GM23338 (cell line): ENCODE data around the gene FHIT. TPM values are rescaled to one million over a fixed set of nuclear protein-coding genes. Genes with fewer than 3 reads are reported as not detected.

Experiments
- ATAC-seq: fragments of 200-7000 bp; cut with Tn5 transposase; 3 replicates; pipeline ENCODE4 v1.9.1; 2020
- DNase-seq: peaks from one replicate; pipeline ENCODE4 v3.0.0-alpha.2; 2015; ENCODE audit warnings: low spot score
- H2AFZ ChIP-seq: fragments of 200-600 bp; sonication (generic); 2 replicates; pipeline ENCODE4 v1.8.0; 2016; ENCODE audit warnings: antibody characterized with exemption, mild to moderate bottlenecking, moderate library complexity
- H3F3A ChIP-seq: fragments of 200-600 bp; sonication (generic); replicated peaks from 2 replicates; pipeline ENCODE4 v1.8.0; 2017; ENCODE audit warnings: antibody characterized with exemption, mixed run types, low read depth
- H3K27ac ChIP-seq: fragments of 200-600 bp; sonication (generic); 2 replicates; pipeline ENCODE4 v1.6.1; 2016; ENCODE audit warnings: low read depth
- H3K27me3 ChIP-seq: fragments of 200-600 bp; sonication (generic); 2 replicates; pipeline ENCODE4 v1.8.0; 2016; ENCODE audit warnings: mild to moderate bottlenecking, mixed run types, moderate library complexity; ENCODE audit not compliant: insufficient read depth
- H3K36me3 ChIP-seq: fragments of 200-600 bp; sonication (generic); 2 replicates; pipeline ENCODE4 v1.8.0; 2016; ENCODE audit warnings: mild to moderate bottlenecking; ENCODE audit not compliant: insufficient read depth
- H3K4me1 ChIP-seq: fragments of 200-600 bp; sonication (generic); 2 replicates; pipeline ENCODE4 v1.8.0; 2016; ENCODE audit warnings: mild to moderate bottlenecking, moderate library complexity; ENCODE audit not compliant: insufficient read depth
- H3K4me2 ChIP-seq: fragments of 200-600 bp; sonication (generic); 2 replicates; pipeline ENCODE4 v1.7.1; 2017; ENCODE audit warnings: mixed run types
- H3K4me3 ChIP-seq: fragments of 200-600 bp; sonication (generic); 2 replicates; pipeline ENCODE4 v1.6.1; 2016; ENCODE audit warnings: mixed run types
- H3K79me2 ChIP-seq: fragments of 200-600 bp; sonication (generic); replicated peaks from 2 replicates; pipeline ENCODE4 v1.8.0; 2017; ENCODE audit warnings: mild to moderate bottlenecking; ENCODE audit not compliant: insufficient read depth
- H3K9me2 ChIP-seq: fragments of 200-600 bp; sonication (generic); 2 replicates; pipeline ENCODE4 v1.8.0; 2017; ENCODE audit not compliant: insufficient read depth
- H4K20me1 ChIP-seq: fragments of 200-600 bp; sonication (generic); replicated peaks from 2 replicates; pipeline ENCODE4 v1.8.0; 2017; ENCODE audit warnings: mild to moderate bottlenecking; ENCODE audit not compliant: insufficient read depth
- H3K27ac Mint-ChIP-seq: 2 replicates; pipeline ENCODE4 v1.8.0; 2020; ENCODE audit warnings: inconsistent platforms, mild to moderate bottlenecking, moderate library complexity, mixed read lengths
- H3K27me3 Mint-ChIP-seq: 3 replicates; pipeline ENCODE4 v1.8.0; 2022; ENCODE audit warnings: low read depth, mild to moderate bottlenecking, moderate library complexity, mixed read lengths, inconsistent platforms; ENCODE audit not compliant: insufficient read depth, poor library complexity
- H3K36me3 Mint-ChIP-seq: 3 replicates; pipeline ENCODE4 v1.8.0; 2021; ENCODE audit warnings: low read depth, mild to moderate bottlenecking, inconsistent platforms, moderate library complexity, mixed read lengths
- H3K4me1 Mint-ChIP-seq: 3 replicates; pipeline ENCODE4 v1.8.0; 2020; ENCODE audit warnings: mild to moderate bottlenecking, inconsistent platforms, mixed read lengths
- H3K4me3 Mint-ChIP-seq: 3 replicates; pipeline ENCODE4 v1.8.0; 2021; ENCODE audit warnings: moderate library complexity, mild to moderate bottlenecking, inconsistent platforms, mixed read lengths
- H3K9me3 Mint-ChIP-seq: 3 replicates; pipeline ENCODE4 v1.8.0; 2020; ENCODE audit warnings: moderate library complexity, mild to moderate bottlenecking, inconsistent platforms, mixed read lengths
- CREB1 ChIP-seq: fragments of 250-450 bp; sonication (Bioruptor Pico); IDR thresholded peaks from 2 replicates; pipeline ENCODE4 v1.5.0; 2020; ENCODE audit warnings: low read depth, mild to moderate bottlenecking, moderate library complexity
- CTCF ChIP-seq, 2 experiments: fragments of 200-600 bp in 1 of 2; sonication (generic) in 1 of 2; conservative IDR thresholded peaks; 2 replicates each; pipeline versions ENCODE4 v1.5.1 to v1.6.1; 2016 to 2017; ENCODE audit warnings: antibody characterized with exemption in 2 of 2, low read depth in 2 of 2, mild to moderate bottlenecking in 2 of 2, moderate library complexity in 1 of 2
- EZH2 ChIP-seq: fragments of 200-600 bp; sonication (generic); IDR thresholded peaks from one replicate; pipeline ENCODE4 v1.8.0; 2017; ENCODE audit warnings: antibody characterized with exemption, mild to moderate bottlenecking, low read depth; ENCODE audit not compliant: unreplicated experiment
- JUNB ChIP-seq: IDR thresholded peaks from one replicate; pipeline ENCODE4 v1.6.1; 2016; ENCODE audit warnings: antibody characterized with exemption; ENCODE audit not compliant: unreplicated experiment
- NANOG ChIP-seq: IDR thresholded peaks from 2 replicates; pipeline ENCODE4 v1.6.1; 2016; ENCODE audit warnings: antibody characterized with exemption, borderline replicate concordance
- REST ChIP-seq: IDR thresholded peaks from one replicate; pipeline ENCODE4 v1.6.1; 2018; ENCODE audit warnings: antibody characterized with exemption; ENCODE audit not compliant: unreplicated experiment
- STAT1 ChIP-seq: IDR thresholded peaks from one replicate; pipeline ENCODE4 v1.6.1; 2016; ENCODE audit warnings: antibody characterized with exemption; ENCODE audit not compliant: unreplicated experiment
- ZNF114 ChIP-seq: fragments of 250-450 bp; sonication (Bioruptor Pico); IDR thresholded peaks from 2 replicates; pipeline ENCODE4 v1.5.0; 2020; ENCODE audit warnings: mild to moderate bottlenecking, moderate library complexity
- ZNF331 ChIP-seq: fragments of 250-450 bp; sonication (Bioruptor Pico); IDR thresholded peaks from 2 replicates; pipeline ENCODE4 v1.5.0; 2020; ENCODE audit warnings: low read depth, mild to moderate bottlenecking, moderate library complexity
- polyA plus RNA-seq: library from polyadenylated mRNA; unstranded; fragments of >200 nt; fragmentation: Nextera tagmentation; extraction: Ambion mirVana; gene quantifications from 2 replicates; pipeline ENCODE4 v1.2.1, GENCODE V29; 2016
- total RNA-seq: library from RNA; depleted of rRNA; stranded (reverse); fragments of >200 nt; shearing (Covaris generic); gene quantifications from 2 replicates; pipeline ENCODE4 v1.2.3, GENCODE V29; 2014
- TF ChIP-seq, protein P1 (sequence below): IDR thresholded peaks from 2 replicates; pipeline ENCODE4 v1.6.1; 2016; ENCODE audit warnings: antibody characterized with exemption

FHIT gene
- total and polyA plus RNA-seq, 2 experiments from 2014 or later, result 3.0 to 8.3 TPM

DNA sequence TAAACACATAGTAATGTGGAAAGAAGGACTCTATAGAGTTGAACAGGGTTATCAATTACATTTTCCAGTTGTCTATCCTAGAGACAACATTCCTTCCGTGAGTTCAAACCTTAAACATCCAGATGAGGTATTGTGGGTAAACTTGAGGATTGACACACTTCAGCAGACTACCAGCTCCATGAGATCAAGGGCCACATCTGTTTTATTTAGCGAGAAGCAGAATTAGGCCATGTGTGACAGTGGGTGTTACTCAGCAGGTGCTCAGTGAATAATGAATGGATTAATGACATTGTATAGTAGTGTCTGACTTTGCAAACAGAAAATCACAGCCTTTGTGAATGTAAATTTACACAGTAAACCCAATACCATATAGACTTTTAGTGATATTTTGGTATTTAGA, 1260.3 kb downstream of the FHIT start (continued):
- TF ChIP-seq REST (no peak), JUNB (no peak), CTCF (conservative IDR thresholded peaks at IDR 0.05; ENCODE audit: low read depth in 2 of 2) (no peak)

DNA sequence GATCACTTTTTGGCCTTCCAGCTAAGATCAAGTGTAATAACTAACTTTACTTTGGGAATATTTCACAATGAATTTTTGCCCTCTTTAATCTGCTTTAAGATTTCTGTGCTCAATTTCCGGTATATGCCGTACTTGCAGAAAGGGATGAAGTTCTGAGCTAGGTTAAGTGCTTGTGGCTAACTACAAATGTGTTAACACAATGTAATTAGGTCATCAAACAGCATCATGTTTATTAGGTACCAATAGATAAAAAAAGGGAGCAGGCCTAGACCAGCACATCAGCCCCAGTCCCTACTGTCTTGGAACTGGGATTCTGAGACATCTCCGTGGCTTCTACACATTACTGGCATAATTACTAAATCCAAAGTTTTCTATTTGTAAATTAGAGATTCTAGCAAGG, 1268.7 kb downstream of the FHIT start:
- H3K4me3 ChIP-seq, result no peak overlapping the region
- no peaks in the 10 kb centered on the region for H3K79me2 ChIP-seq
- H3K27me3 ChIP-seq, result no peaks in the 10 kb centered on the region
- no peaks in the 10 kb centered on the region for H3K4me1 ChIP-seq
- H3K27me3 Mint-ChIP-seq, result peaks cover 3% of the 10 kb centered on the region
- H3F3A ChIP-seq, result no peaks in the 10 kb centered on the region
- H3K4me3 Mint-ChIP-seq, result no peak overlapping the region
- H3K9me3 Mint-ChIP-seq, result no peaks in the 10 kb centered on the region
- no peaks in the 10 kb centered on the region for H4K20me1 ChIP-seq
- H3K36me3 Mint-ChIP-seq, result no peaks in the 10 kb centered on the region
- H3K4me1 Mint-ChIP-seq, result no peaks in the 10 kb centered on the region
- no peaks in the 10 kb centered on the region for H3K36me3 ChIP-seq
- no peak overlapping the region for H2AFZ ChIP-seq
- DNase-seq (no peak), ATAC-seq (no peak)
- H3K4me2 ChIP-seq, result no peak overlapping the region
- H3K27ac ChIP-seq, result no peak overlapping the region
- no peaks in the 10 kb centered on the region for H3K9me2 ChIP-seq
- no peak overlapping the region for H3K27ac Mint-ChIP-seq
- no peak for TF ChIP-seq ZNF331 (CRISPR knock-in tag)
- TF ChIP-seq, protein P1, sequence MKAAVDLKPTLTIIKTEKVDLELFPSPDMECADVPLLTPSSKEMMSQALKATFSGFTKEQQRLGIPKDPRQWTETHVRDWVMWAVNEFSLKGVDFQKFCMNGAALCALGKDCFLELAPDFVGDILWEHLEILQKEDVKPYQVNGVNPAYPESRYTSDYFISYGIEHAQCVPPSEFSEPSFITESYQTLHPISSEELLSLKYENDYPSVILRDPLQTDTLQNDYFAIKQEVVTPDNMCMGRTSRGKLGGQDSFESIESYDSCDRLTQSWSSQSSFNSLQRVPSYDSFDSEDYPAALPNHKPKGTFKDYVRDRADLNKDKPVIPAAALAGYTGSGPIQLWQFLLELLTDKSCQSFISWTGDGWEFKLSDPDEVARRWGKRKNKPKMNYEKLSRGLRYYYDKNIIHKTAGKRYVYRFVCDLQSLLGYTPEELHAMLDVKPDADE, result no peak
- TF ChIP-seq EZH2, result no peak
- no peak for TF ChIP-seq CREB1 (CRISPR knock-in tag)
- TF ChIP-seq REST, result no peak
- no peak for TF ChIP-seq STAT1
- no peak for TF ChIP-seq CTCF (conservative IDR thresholded peaks at IDR 0.05; ENCODE audit: low read depth in 2 of 2)
- no peak for TF ChIP-seq NANOG
- no peak for TF ChIP-seq ZNF114 (CRISPR knock-in tag)
- TF ChIP-seq JUNB, result no peak
